ENCODE data around the gene UNC45B. TPM values are rescaled to one million over a fixed set of nuclear protein-coding genes. Genes with fewer than 3 reads are reported as not detected.
"Not testable (repeated sequence)": the region's sequence is repeated elsewhere in the genome, so short reads cannot be mapped to it uniquely, and the experiment has no call there.

The UNC45B gene
- total RNA-seq, 1 donor from 2014 or later = 0.04 TPM

GRCh38 chr17:35191001-35191695, 43.5 kb downstream of the UNC45B start:
- DNase-seq (ENCODE audit: low spot score) (no peak), ATAC-seq (no peak)
- intact Hi-C loops (cut with DNase I) = no loop called here

DNA sequence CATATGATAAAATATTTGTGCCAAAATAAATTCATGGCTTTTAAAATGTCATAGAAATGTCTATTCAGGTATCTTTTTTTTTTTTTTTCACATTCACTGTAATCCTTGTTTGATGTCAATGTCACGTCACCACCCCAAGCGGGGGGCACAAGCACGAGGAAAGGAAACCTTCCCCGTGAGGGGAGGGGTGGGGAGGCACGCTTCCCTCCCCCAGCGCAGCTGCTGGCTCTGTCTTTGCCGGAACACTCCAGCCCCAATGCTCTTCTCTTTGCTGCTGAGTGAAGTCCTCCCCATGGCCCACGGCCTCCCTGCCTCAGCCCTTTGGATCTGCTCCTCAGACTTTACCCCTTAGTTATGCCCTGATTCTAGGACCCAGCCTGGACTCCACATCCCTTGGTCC, 45.1 kb downstream of the UNC45B start:
- DNase-seq (ENCODE audit: low spot score) (no peak), ATAC-seq (no peak)
- intact Hi-C loops (cut with DNase I) = no loop called here

GRCh38 chr17:35194001-35194400, 46.4 kb downstream of the UNC45B start, which contains the start of gene SLC35G3:
Gene SLC35G3, minus strand, starts transcription at chr17:35194393. Its CDS starts 86 bp downstream, at chr17:35194307.
- DNase-seq (ENCODE audit: low spot score); intact Hi-C loops (cut with DNase I); ATAC-seq: not testable (repeated sequence)

GRCh38 chr17:35195062-35195461, 47.4 kb downstream of the UNC45B start:
- ATAC-seq; DNase-seq (ENCODE audit: low spot score); intact Hi-C loops (cut with DNase I): not testable (repeated sequence)

GRCh38 chr17:35202582-35202981, 55.0 kb downstream of the UNC45B start:
- DNase-seq (ENCODE audit: low spot score); ATAC-seq; intact Hi-C loops (cut with DNase I): not testable (repeated sequence)

DNA sequence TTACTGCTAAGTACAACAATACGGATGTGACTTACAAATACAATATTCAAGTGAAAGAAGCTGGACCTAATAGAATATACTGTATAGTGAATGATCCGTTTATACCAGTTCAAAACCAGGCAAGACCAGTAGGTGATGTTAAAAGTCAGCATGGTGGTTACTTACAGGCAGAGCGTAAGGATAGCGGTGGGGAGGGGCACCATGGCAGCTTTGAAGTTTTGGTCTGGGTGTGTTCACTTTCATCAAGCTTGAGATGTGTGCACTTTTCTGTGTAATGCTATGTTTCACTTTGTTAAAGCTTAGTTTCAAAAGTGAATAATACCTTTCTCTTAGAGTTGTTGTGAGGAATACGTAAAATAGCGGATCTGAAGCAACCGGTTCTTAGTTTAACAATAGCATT, 63.1 kb downstream of the UNC45B start:
- ATAC-seq (no peak), DNase-seq (ENCODE audit: low spot score) (no peak)
- intact Hi-C loops (cut with DNase I) = no loop called here

- no peak for DNase-seq (ENCODE audit: low spot score)
- ATAC-seq = no peak
- intact Hi-C loops (cut with DNase I) = no loop called here
Observed at GRCh38 chr17:35212668-35213067, 65.1 kb downstream of the UNC45B start.

DNA sequence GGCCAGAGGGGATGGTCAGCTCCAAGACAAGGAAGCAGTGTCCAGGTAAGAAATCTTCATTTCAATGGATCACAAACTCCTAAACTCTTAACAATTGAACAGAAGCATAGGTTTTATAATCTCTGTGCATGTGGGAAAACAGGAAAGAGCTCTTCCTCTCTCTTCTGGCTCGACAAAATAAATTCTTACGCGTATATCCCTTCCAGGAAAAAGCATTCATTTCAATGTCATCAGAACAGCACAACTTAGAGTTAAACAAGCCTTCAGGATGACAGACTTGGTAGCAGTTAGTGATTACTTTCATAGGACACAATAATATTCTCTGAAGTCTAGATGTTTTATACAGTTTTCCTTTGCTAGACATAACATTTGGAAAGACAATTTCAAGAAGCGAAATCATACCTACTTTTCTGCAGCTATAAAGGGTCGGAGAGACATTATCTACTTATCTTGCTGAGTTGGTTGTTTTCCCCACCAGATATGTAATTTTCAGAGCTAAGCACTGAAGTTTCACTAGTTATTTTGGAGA, 65.9 kb downstream of the UNC45B start:
- ATAC-seq (no peak), DNase-seq (ENCODE audit: low spot score) (no peak)
- intact Hi-C loops (cut with DNase I) = no loop called here

GRCh38 chr17:35214192-35214591, 66.6 kb downstream of the UNC45B start:
- DNase-seq (ENCODE audit: low spot score) = no peak
- intact Hi-C loops (cut with DNase I) = no loop called here
- no peak for ATAC-seq

DNA sequence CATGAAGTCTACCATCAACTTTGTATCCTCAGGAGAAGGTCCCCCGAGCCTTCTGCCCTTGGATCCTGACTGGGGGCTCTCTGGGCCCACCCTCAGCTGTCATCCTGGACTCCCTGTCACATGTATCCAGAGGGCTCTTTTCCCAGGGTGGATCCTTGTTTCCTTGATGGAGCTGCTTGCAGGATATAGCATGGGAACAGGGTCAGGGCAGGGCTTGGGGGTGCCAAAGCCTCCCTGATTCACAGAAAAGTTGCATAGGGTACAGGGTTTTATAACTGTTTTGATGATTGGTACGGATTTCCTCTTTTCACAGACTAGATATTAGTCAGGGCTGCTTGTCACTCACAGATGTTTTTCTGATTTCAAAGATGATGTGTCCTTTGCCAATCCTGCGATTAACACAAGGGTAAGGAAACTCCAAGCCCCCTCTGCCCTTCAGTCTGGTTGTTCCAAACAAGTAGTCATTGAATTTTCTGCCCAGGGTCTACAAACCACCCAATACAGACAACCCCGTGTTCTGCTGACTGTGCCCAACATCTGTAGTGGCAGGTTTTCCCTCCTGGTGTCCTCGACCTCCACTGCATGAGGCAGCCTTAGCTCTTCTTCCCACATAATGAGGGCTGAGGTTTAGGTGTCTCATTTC, 67.1 kb downstream of the UNC45B start:
- no peak for ATAC-seq
- no peak for DNase-seq (ENCODE audit: low spot score)
- intact Hi-C loops (cut with DNase I) = no loop called here

DNA sequence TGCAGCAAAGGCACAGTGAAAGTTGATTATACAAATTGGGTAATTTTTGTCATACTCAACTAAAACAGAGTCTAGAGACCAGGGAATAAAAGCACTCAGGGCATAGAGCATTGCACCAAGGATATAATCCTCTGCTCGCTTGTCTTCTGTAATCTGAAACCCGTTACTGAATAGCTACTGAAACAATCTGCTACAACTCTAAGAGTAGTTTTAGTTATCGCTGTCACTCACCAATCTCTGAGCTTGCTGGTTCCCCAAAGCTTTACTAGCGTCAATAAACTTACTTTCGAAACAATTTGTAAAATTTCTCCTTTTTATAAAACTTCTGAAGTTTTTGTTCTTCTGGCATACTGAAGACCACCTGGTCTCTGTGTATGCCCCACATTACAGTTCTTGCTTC, 69.5 kb downstream of the UNC45B start:
- ATAC-seq (no peak), DNase-seq (ENCODE audit: low spot score) (no peak)
- intact Hi-C loops (cut with DNase I) = no loop called here

GRCh38 chr17:35218915-35219314, 71.3 kb downstream of the UNC45B start:
- intact Hi-C loops (cut with DNase I) = no loop called here
- no peak for DNase-seq (ENCODE audit: low spot score)
- ATAC-seq = no peak

DNA sequence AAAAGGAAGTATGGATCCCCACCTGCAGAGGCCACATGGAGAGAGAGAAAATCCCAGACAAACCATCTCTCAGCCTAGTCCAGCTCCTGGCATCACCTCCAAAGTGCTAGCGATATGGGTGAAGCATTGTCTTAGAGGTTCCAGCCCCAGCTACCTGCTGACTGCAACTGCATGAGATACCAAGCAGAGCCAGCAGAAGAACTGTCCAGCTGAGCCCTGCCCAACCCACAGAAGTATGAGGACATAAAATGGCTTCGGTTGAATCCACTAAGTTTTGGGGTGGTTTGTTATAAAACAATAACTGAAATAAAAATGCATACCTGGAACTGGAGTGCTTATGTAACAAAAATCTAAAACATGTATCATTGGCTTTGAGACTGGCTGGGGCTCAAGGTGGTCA, 74.8 kb downstream of the UNC45B start:
- ATAC-seq (no peak), DNase-seq (ENCODE audit: low spot score) (no peak)
- intact Hi-C loops (cut with DNase I) = no loop called here

DNA sequence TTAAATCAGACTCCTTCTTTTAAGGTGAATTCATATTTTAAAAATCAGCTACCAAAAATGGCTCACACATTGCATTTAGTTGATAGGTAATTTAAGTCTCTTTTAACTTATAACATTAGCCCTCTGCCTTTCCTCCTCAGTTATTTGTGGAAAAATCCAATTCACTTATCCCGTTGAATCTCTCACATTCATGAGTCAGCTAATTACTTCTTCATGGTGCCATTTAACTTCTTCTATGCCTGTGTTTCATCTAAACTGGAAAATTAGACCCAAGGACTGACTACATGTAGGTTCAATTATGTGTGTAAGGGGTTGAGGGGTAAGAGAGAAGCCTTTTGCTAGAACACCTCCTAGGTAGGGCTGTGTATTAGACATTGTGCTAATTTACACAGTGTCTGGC, 76.8 kb downstream of the UNC45B start:
- intact Hi-C loops (cut with DNase I) = no loop called here
- DNase-seq (ENCODE audit: low spot score) (no peak), ATAC-seq (no peak)

DNA sequence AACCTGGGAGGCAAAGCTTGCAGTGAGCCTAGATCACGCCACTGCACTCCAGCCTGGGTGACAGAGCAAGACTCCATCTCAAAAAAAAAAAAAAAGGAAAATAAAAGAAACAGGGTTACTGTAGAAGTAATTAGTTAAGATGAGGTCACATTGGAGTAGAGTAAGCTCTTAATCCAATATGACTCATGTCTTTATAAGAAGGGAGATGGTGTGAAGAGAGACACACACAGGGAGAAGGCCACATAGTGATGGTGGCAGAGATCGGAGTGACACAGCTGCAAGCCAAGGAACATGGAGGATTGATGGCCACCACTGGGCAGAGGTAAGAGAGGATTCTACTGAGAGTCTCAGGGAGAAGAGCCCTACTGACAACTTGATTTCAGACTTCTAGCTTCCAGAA, 79.9 kb downstream of the UNC45B start:
- ATAC-seq (no peak), DNase-seq (ENCODE audit: low spot score) (no peak)
- intact Hi-C loops (cut with DNase I) = no loop called here

- intact Hi-C loops (cut with DNase I) = no loop called here
- no peak for ATAC-seq
- DNase-seq (ENCODE audit: low spot score) = no peak
Observed at GRCh38 chr17:35229638-35230037, 82.0 kb downstream of the UNC45B start.

GRCh38 chr17:35234315-35234714, 86.7 kb downstream of the UNC45B start:
- intact Hi-C loops (cut with DNase I); ATAC-seq; DNase-seq (ENCODE audit: low spot score): not testable (repeated sequence)

DNA sequence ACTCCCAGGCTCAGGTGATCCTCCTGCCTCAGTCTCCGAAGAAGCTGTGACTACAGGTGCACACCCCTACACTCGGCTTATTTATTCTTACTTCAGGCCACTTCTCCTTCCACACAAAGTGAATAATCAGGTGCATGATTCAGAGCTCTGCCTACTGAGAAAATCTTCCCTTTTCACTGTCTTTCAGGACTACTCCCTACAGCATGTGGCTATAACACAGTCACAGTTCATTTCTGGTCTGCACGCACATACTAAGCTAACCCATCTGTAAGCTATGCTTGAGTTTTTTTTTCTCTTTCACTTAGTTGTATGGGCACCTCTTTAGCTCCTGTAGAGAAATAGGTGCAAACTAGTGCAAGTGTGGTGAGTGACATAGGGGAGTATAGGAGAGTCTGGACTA, 87.7 kb downstream of the UNC45B start:
- intact Hi-C loops (cut with DNase I) = no loop called here
- DNase-seq (ENCODE audit: low spot score) (no peak), ATAC-seq (no peak)

DNA sequence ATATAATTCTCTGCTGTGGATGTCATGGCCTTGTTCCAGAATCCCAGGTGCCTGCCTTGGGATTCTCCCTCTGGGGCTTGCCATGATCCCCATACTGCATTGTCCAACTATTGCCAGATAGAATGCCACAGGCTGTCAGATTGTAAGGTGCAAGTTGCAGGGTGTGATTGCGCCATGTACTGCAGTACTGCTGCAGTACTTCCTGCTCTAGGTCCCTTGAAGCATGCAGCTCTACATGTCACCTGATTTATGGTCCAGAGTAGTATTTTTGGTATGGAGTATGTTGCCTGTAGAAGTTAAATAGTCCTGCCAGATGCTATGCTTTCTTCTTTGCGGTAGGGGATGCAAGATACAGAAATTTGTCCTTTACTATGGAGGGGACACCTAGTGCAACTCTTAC, 88.3 kb downstream of the UNC45B start:
- DNase-seq (ENCODE audit: low spot score) = no peak
- intact Hi-C loops (cut with DNase I) = no loop called here
- ATAC-seq = no peak

- ATAC-seq = no peak
- intact Hi-C loops (cut with DNase I) = no loop called here
Observed at GRCh38 chr17:35236821-35237220, 89.2 kb downstream of the UNC45B start.

More at GRCh38 chr17:35236821-35237220, 89.2 kb downstream of the UNC45B start:
- DNase-seq (ENCODE audit: low spot score) = no peak
